A673 (cell line): ENCODE data around the gene GSG1L. TPM values are rescaled to one million over a fixed set of nuclear protein-coding genes. Genes with fewer than 3 reads are reported as not detected.

ENCODE experiments used
- BruUV-seq: library from RNA; stranded (reverse); fragments of 400-500 nt; replicated peaks from 2 replicates; lab custom pipeline; 2021; lab: Mats Ljungman, UMichigan
- CTCF ChIA-PET: fragments of 300-600 bp; sonication (Branson Sonifier 250); formaldehyde crosslinking; loops from one replicate; lab custom pipeline; 2022; ENCODE audit warnings: antibody characterized with exemption; lab: Charles Lee
- POLR2A ChIA-PET: fragments of 300-600 bp; sonication (Branson Sonifier 250); formaldehyde crosslinking; loops from one replicate; lab custom pipeline; 2022; ENCODE audit warnings: antibody characterized with exemption; ENCODE audit not compliant: low non-redundant PET; lab: Charles Lee
- DNase-seq: peaks from one replicate; pipeline ENCODE4 v3.0.0-alpha.2; 2015; ENCODE audit warnings: low spot score
- H3K27ac ChIP-seq: fragments of 200-600 bp; sonication (generic); 2 replicates; pipeline ENCODE4 v1.5.1; 2016; ENCODE audit warnings: mixed run types, low read depth, mild to moderate bottlenecking, mixed read lengths, antibody characterized with exemption, low read length; ENCODE audit not compliant: poor library complexity, severe bottlenecking
- H3K27me3 ChIP-seq: fragments of 200-600 bp; sonication (generic); replicated peaks from 2 replicates; pipeline ENCODE4 v1.6.1; 2017; ENCODE audit warnings: mixed run types, low read depth, mild to moderate bottlenecking, mixed read lengths, antibody characterized with exemption, low read length; ENCODE audit not compliant: insufficient read depth, poor library complexity
- H3K36me3 ChIP-seq: fragments of 200-600 bp; sonication (generic); 2 replicates; pipeline ENCODE4 v1.6.1; 2016; ENCODE audit warnings: mixed run types, mild to moderate bottlenecking, mixed read lengths, antibody characterized with exemption, low read length; ENCODE audit not compliant: insufficient read depth, poor library complexity, severe bottlenecking
- H3K4me1 ChIP-seq: fragments of 200-600 bp; sonication (generic); 2 replicates; pipeline ENCODE4 v1.6.1; 2017; ENCODE audit warnings: mixed run types, mild to moderate bottlenecking, mixed read lengths, antibody characterized with exemption, low read length; ENCODE audit not compliant: insufficient read depth, poor library complexity, severe bottlenecking
- H3K4me3 ChIP-seq: fragments of 200-600 bp; sonication (generic); 2 replicates; pipeline ENCODE4 v1.5.1; 2016; ENCODE audit warnings: low read depth, mixed run types, mild to moderate bottlenecking, mixed read lengths, low read length; ENCODE audit not compliant: poor library complexity, severe bottlenecking
- H3K9me3 ChIP-seq: fragments of 200-600 bp; sonication (generic); 2 replicates; pipeline ENCODE4 v1.6.1; 2016; ENCODE audit warnings: mixed run types, low read depth, mild to moderate bottlenecking, mixed read lengths, antibody characterized with exemption, low read length; ENCODE audit not compliant: poor library complexity, severe bottlenecking
- CTCF ChIP-seq: fragments of 300-800, 200-600 bp; sonication (generic); conservative IDR thresholded peaks from 2 replicates; pipeline ENCODE4 v1.5.1; 2017; ENCODE audit warnings: low read depth, mild to moderate bottlenecking, antibody characterized with exemption, low read length, moderate library complexity, mixed read lengths
- EZH2 ChIP-seq: fragments of 200-600 bp; sonication (generic); IDR thresholded peaks from 2 replicates; pipeline ENCODE4 v1.6.1; 2017; ENCODE audit warnings: borderline replicate concordance, low read depth, mild to moderate bottlenecking, mixed read lengths, antibody characterized with exemption, low read length; ENCODE audit not compliant: poor library complexity, severe bottlenecking
- intact Hi-C: fragments of 100-400 bp; cut with micrococcal nuclease; formaldehyde crosslinking; loops from one replicate; pipeline ENCODE4 v1.10.0; 2022; ENCODE audit not compliant: unreplicated experiment
- total RNA-seq: library from RNA; stranded (reverse); gene quantifications from 2 replicates; pipeline ENCODE4 v1.2.3, GENCODE V29; 2021

GSG1L gene
- total RNA-seq, 1 experiment from 2014 or later = not detected

GRCh38 chr16:28072087-28072486, 8.6 kb upstream of the GSG1L start:
- ChIA-PET CTCF (interaction anchor here (2.3 kb wide), 1 partner anchor 292 kb away, joined by 17 read pairs; no protein-coding TSS in a partner anchor), POLR2A (interaction anchor here (0.6 kb wide), 1 partner anchor 21 kb away, joined by 4 read pairs; no protein-coding TSS in a partner anchor)
- Histone ChIP-seq H3K27ac (no peak overlapping the region), H3K36me3 (no peaks in the 10 kb centered on the region), H3K27me3 (peaks cover 19% of the 10 kb centered on the region), H3K9me3 (no peaks in the 10 kb centered on the region), H3K4me3 (no peak overlapping the region), H3K4me1 (no peaks in the 10 kb centered on the region)
- DNase-seq = no peak
- TF ChIP-seq EZH2 (no peak), CTCF (no peak)
- BruUV-seq = no TSS peak
- intact Hi-C loops = loop anchor here (5.0 to 10.0 kb wide), 2 partner anchors 143 to 435 kb away; partner anchors contain the start of gene XPO6

GRCh38 chr16:28069971-28070794, 6.7 kb upstream of the GSG1L start:
- CTCF ChIA-PET = interaction anchor here (0.6 to 2.3 kb wide), 9 partner anchors 8 to 463 kb away, joined by 3 to 17 read pairs (median 6); no protein-coding TSS in a partner anchor
- H3K27ac ChIP-seq = no peak overlapping the region
- TF ChIP-seq EZH2 = no peak
- no peak for TF ChIP-seq CTCF

GRCh38 chr16:28068976-28069375, 5.5 kb upstream of the GSG1L start:
- ChIA-PET POLR2A (no interaction called here), CTCF (no interaction called here)
- no peak overlapping the region for H3K27ac ChIP-seq
- no peak overlapping the region for H3K4me3 ChIP-seq
- TF ChIP-seq EZH2 (no peak), CTCF (no peak)
- H3K36me3 ChIP-seq = no peaks in the 10 kb centered on the region
- H3K27me3 ChIP-seq = peaks cover 32% of the 10 kb centered on the region
- H3K4me1 ChIP-seq = no peaks in the 10 kb centered on the region
- no TSS peak for BruUV-seq
- DNase-seq = no peak
- no peaks in the 10 kb centered on the region for H3K9me3 ChIP-seq
- intact Hi-C loops = no loop called here

More at GRCh38 chr16:28069971-28070794, 6.7 kb upstream of the GSG1L start:
- no peak for DNase-seq
- BruUV-seq = no TSS peak
- intact Hi-C loops = loop anchor here (1.0 to 10.0 kb wide), 4 partner anchors 98 to 433 kb away; partner anchors contain the start of gene XPO6
- H3K36me3 ChIP-seq = no peaks in the 10 kb centered on the region
- peaks cover 20% of the 10 kb centered on the region for H3K27me3 ChIP-seq
- POLR2A ChIA-PET = interaction anchor here (1.0 kb wide), 1 partner anchor 408 kb away, joined by 3 read pairs; no protein-coding TSS in a partner anchor
- H3K4me3 ChIP-seq = no peak overlapping the region
- no peaks in the 10 kb centered on the region for H3K4me1 ChIP-seq
- no peaks in the 10 kb centered on the region for H3K9me3 ChIP-seq
